Stimulated activated CD8-positive, alpha-beta memory T cell treated with anti-CD3 and anti-CD28 coated beads, Interleukin-2, amount 100 ng/mL, for 48 hours (primary cell): ENCODE data around the gene RAB13.
A peak's percentile ranks its signal among the peaks of the same experiment; 100 is the strongest.

Experiments used
- DNase-seq, 2 donors: peaks; one replicate each; pipeline ENCODE4 v3.0.0-alpha.2; 2020; ENCODE audit warnings: low read depth in 2 of 2

Gene RAB13

GRCh38 chr1:153956997-153957715 is 29.0 kb downstream of the RAB13 start:
- no peak for DNase-seq

DNA sequence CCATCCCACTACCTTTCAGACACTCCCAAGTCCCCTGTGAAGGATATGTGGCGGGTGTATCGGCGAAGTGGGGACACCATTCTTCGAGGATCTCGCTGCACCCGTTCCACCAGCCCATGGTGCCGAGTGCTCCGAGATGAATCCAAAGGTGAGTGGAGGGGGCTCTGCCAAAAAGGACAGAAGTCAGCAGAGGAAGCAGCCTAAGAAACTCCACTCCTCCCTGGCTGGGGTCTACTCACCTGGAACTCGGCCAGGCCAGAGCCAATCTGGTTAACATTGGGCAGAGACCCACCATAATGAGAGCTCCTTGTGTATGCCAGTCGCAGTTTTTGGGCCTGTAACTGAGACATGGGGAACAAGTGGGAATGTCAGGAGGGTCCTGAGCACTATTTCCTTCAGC is 31.3 kb downstream of the RAB13 start:
- no peak for DNase-seq

DNA sequence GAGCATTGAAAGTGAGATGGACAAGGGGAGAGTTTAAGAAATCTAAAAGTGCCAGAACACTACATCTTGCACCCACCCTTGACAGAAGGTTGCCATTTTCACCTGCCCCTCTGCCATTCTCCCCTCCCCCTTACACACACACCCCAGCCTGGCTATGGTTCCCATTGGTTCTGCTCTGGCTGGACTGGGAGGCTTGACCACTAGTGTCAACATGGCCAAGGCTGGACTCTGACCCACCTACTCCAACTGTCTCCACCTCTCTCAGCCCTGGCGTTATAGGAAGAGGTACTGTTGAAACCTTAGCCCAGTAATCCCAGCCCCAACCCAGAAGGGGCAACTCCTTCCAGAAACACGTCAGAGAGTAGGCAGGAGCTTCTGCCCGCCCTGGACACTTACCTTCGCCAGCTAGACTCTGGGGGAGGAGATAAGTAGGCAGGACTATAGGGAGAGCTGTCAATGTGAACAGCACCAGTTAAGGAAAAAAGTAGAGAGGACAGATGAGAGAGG is 32.2 kb downstream of the RAB13 start:
- no peak for DNase-seq

- DNase-seq, result no peak
Measured at GRCh38 chr1:153951801-153952200, 34.3 kb downstream of the RAB13 start.

DNA sequence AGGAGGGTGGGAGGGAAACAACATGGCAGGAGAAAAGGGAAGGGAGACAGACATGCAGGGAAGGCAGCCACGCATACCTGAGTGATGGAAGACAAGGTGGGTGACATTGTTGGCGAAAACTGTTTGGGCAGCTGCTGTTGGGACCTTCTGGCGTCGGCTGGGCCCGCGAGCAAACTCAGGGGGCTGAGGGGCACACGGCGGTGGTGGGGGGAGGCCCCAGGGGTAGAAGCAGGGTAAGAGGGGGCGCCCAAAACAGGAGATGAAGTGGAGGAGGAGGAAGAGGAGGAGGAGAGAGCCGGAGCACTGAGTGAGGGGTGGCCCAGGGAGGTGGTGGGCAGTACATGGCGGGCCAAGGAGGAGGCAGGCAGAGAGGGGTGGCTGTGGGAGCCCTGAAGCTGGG is 35.0 kb downstream of the RAB13 start:
- no peak for DNase-seq

- DNase-seq, result peak; percentile 61 to 72
Measured at GRCh38 chr1:153946622-153947241, 39.4 kb downstream of the RAB13 start, which contains the start of gene DENND4B. Gene DENND4B (minus strand): TSS chr1:153946718. CDS start chr1:153944374, 2,344 bp downstream.

DNA sequence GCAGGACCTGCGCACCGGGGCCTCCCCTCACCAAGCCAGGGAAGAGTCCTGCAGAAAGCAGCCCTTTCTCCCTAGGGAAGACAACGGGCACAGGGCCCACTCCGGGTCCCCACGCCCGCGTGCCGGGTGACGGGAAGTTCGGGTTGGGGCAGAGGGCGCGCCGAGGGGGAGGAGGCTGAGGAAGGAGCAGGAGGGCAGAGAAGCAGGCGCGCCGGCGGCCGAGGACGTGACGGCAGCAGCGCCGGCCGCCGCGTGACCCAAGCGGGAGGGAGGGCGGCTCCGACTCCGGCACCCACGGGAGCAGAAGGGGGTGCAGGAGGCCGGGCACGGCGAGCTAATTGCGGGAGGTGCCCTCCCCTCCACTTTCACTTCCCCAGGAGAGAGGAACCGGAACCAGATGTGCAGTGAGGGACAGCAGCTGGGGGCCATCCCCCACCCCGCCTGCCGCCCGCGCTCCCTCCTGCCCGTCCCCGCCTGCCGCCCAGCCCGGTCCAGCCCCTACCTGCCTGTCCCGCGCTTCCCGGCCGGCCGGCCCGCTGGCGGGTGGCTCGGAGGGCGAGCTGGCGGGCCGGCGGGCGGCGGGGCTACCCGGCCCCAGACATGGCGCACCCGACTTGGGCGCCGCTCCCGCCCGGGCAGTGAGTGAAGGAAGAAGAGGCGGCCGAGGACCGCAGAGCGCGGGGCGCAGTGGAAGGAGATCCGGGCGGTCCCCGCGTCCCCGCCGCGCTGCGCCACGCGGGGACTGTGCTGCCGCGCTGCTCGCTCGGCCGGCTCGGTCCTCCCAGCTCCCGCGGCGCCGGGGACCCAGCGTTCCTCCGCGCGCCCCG is 40.1 kb downstream of the RAB13 start:
- peak; percentile 57 to 61 for DNase-seq

DNA sequence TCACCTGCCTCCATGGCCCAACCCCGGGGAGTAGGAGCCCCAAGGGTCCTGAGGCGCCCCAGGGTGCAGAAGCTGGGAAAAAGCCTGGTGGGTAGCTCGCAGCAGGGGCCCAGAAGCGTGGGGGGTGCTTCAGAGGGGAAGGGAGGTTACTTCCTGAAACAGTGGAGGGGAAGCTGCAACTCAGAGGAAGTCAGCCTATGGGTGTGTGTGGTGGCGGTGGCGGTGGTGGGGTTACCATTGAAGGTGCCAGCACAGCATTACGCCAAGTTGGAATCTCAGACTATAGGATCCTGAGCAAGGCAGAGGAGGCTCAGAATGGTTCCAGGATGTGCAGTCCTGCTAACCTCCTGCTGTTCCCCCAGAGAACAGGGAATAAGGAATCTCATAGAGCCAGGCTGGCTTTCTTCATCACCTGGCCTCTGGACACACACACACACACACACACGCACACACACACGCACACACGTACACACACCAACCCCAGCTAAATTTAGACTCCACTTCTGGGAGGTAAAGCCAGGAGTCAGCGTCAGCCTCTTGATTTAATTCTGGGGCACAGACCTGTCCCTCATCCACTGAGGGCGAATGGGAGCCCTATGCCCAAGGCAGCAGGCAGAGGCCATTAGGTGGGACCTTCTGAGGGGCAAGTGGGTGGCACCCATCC is 40.9 kb downstream of the RAB13 start:
- peak; percentile 55 to 71 for DNase-seq

- DNase-seq, result no peak
Measured at GRCh38 chr1:153944827-153945117, 41.4 kb downstream of the RAB13 start.

DNA sequence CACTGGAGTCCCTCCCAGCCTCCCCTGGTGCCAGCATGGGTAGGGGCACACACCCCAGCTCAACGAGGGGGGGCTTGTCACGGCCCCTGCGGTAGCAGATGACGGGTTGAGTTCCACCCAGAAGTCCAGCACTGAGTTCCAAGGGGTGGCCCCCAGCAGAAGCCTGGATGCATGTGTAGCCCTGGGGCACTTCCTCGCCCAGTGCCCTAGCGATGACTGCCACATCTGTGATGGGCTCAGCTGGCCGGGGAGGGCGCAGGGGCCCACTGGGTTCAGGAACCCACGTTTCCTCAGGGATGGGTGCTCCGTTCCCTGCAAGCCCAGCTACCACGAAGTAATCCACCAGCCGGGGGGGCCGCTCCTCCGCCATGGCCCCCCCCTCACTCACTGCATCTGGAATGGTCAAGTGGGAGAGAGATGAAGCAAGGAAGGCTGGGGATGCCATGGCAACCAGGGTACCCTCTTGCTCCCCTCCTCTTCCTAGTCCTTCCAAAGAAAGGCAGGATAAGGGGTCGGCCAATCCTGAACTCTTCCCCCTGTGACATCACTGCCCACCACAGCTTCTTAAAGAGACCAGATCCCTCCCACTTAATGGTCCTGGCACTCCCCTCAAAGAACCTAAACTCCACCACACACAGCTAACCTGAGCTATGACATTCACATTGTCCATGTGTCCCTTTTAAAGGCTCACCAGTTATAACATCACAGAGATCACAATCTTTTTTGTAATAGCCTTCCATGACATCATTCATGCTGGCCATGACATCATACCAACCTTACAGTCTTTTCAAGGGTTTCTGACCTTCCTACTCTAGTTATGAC is 41.9 kb downstream of the RAB13 start:
- DNase-seq, result no peak

- no peak for DNase-seq
Measured at GRCh38 chr1:153942766-153943549, 43.2 kb downstream of the RAB13 start.

DNA sequence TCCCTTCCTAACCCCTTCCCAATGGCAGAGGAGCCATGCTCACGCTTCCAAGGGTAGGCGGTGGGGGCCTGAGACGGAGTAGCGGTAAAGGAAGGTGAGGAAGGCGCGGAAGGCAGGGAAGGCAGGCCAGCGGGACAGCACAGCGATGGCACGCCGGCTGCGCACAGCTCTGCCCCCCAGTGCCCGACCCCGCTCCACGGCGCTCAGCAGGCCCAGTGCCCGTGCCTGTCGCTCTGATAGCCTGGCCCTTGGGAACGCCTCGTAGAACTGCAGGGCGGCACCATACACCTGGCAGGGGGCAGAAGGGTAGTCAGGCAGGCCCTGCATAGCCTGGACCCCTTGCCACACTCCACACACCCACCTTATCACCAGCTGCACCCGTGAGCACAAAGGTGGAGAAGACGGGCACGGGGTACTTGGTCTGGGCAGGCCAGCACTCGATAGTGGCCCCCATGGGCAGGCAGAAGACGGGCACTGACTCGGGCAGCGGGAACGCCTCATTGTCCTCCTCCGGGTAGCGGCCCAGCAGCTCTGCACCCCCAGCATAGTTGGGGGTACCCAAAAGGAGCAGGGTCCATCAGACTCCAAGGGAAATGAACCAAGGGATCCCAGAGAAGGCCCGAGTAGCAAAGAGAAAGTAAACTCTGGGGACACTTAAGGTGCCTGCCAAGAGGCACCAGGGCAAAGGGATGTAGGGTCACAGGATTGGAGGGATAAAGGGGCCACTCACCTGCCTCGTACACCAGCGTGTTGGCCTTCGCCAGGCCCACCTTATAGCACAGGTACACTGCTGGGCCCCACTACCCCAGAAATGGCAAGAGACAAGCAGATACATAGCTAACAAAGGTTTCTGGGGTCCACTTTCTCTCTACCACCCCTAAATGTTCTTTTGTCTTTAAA is 44.1 kb downstream of the RAB13 start:
- no peak for DNase-seq

DNA sequence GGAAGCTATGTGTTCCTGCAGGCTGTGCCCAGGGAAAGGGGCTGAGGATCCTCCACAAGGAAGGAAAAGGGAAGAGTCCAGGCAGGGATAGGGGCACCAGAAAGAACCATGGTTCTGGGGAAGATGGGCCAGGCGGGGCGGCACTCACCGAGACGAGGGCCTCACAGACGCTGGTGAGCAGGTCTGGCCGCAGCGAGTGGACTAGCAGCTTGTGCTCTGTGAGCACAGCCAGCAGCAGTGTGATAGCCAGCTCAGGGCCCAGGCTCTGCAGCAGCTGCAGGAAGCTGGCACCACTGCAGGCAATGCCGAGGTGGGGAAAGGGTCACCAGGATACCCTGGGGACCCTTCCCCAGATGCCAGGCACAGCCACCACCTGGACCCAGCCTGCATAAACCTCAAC is 45.4 kb downstream of the RAB13 start:
- no peak for DNase-seq

- no peak for DNase-seq
Measured at GRCh38 chr1:153939476-153939875, 46.7 kb downstream of the RAB13 start.

- no peak for DNase-seq
Measured at GRCh38 chr1:153938996-153939395, 47.1 kb downstream of the RAB13 start.

DNA sequence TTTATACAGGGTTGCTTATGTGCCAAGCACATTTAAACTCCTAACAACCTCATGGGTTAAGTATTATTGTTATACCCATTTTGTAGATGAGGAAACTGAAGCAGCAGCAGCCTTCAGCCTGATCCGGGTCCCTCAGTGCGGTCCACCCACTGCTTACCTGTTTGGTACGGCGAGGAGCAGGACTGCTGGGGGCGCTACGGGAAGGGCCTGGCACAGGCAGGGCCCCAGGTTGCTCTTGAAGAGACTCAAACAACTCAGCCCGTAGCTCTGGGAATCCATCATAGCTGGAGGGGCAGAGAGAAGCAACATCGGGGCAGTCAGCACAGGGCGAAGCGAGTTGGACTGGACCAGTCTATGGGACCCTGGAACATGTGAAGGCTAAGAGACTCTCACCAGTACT is 48.8 kb downstream of the RAB13 start:
- no peak for DNase-seq

DNA sequence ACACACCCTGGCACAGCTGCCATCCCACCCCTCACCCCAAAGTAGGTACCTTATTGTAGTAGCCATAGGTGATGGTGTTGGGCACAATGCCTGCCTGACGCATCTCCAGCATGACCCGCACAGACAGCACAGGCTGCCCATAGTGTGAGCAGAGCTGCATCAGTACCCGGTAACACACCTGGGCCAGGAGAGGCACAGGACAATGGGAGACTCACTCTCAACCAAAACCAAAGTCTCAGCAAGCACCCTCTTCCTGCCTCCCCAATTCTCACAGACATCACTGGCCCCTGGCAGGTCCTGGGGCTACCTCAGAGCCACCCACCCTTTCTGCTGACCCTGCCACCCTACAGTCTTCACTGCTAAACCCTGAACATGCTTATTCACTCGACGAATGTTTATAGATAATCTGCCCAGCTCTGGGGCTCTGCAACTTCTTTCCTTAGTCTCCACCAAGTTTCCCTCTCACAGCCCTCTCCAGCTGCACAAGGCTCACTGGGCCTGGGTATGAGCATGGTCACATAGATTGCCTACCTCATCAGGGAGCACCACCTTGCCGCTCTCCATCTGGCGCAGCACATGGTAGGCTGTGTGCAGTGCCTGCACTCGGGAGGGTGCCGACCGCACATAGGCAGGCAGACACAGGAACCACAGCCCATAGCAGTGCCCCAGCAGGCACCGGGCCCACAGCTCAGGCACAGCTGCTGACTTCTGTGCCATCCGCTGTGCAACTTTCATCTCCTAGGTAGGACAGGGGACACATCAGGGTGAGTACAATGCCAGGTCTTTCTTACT is 49.9 kb downstream of the RAB13 start:
- DNase-seq, result no peak

DNA sequence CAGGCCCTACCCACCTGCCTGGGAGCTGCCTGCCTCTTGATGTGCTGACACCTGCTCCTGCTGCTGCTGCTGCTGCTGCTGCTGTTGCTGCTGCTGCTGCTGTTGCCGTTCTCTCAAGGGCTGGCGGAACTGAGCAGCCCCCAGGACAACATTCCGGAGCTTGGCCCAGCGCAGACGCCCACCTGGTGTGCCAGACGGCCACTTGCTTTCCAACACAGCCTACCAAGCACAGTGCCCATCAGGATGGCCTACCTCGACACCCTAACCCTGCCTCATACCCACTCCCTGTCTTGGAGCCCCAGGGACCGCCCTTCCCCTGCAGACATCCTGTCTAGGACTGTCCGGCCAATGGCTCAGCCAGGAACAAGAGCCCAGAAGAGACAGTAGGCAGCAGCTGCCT is 51.4 kb downstream of the RAB13 start:
- no peak for DNase-seq

DNA sequence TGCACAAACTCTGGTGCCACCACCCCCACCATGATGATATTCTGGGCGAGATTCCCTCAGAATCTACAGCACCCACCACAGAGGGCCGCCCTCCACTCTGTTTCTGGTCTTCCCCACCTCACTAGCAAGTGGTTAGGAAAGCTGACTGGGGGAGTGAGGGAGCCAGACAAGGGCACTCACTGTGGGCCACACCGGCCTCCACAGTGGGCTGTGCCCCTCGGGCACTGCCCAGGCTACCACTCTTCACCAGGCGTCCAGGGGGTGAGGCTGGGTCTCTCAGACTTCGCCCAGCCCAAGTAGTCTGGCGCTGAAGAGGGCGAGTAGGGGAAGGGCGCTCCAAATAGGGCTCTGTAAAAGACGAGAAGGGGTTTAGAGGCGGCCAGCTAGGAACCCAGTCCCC is 52.2 kb downstream of the RAB13 start:
- DNase-seq, result no peak
